Measurements from ENCODE around the gene PGP. TPM values are rescaled to one million over a fixed set of nuclear protein-coding genes. Genes with fewer than 3 reads are reported as not detected.
"Not testable (repeated sequence)": the region's sequence is repeated elsewhere in the genome, so short reads cannot be mapped to it uniquely, and the experiment has no call there.

PGP gene
- total RNA-seq (2014; rRNA removed; shearing (Covaris generic); ENCODE audit: low replicate concordance) = 31.7 and 43.8 TPM in 2 replicates

GRCh38 chr16:2214719-2214968 is at the start of gene PGP:
Gene PGP (minus strand): TSS chr16:2214840. CDS start chr16:2214777, 63 bp downstream.
- peak within 1 kb of the TSS; percentile 69 for H3K4me3 ChIP-seq
- no peaks in the 10 kb centered on the region for H3K27me3 ChIP-seq
- H3K36me3 ChIP-seq = peaks cover 31% of the 10 kb centered on the region
- no peaks in the 10 kb centered on the region for H3K9me3 ChIP-seq
- DNase-seq = no peak

GRCh38 chr16:2263026-2263425 is 48.4 kb upstream of the PGP start:
- not testable (repeated sequence) for DNase-seq
- H3K36me3 ChIP-seq = peaks cover 91% of the 10 kb centered on the region

GRCh38 chr16:2260250-2260649 is 45.6 kb upstream of the PGP start:
- H3K4me3 ChIP-seq = no peak overlapping the region
- H3K36me3 ChIP-seq = peaks cover 99% of the 10 kb centered on the region
- H3K9me3 ChIP-seq = no peaks in the 10 kb centered on the region
- no peak for DNase-seq
- no peaks in the 10 kb centered on the region for H3K27me3 ChIP-seq

More at GRCh38 chr16:2263026-2263425, 48.4 kb upstream of the PGP start:
- not testable (repeated sequence) for H3K4me3 ChIP-seq, H3K9me3 ChIP-seq, H3K27me3 ChIP-seq

- H3K9me3 ChIP-seq, DNase-seq, H3K27me3 ChIP-seq, H3K4me3 ChIP-seq: not testable (repeated sequence)
- peaks cover 99% of the 10 kb centered on the region for H3K36me3 ChIP-seq
Measured at GRCh38 chr16:2258530-2258929, 43.9 kb upstream of the PGP start.

- peaks cover 96% of the 10 kb centered on the region for H3K36me3 ChIP-seq
- no peak overlapping the region for H3K4me3 ChIP-seq
- no peaks in the 10 kb centered on the region for H3K27me3 ChIP-seq
- no peaks in the 10 kb centered on the region for H3K9me3 ChIP-seq
- DNase-seq = no peak
Measured at GRCh38 chr16:2257726-2258125, 43.1 kb upstream of the PGP start.

- H3K9me3 ChIP-seq = no peaks in the 10 kb centered on the region
- DNase-seq = no peak
- peaks cover 93% of the 10 kb centered on the region for H3K36me3 ChIP-seq
- no peaks in the 10 kb centered on the region for H3K27me3 ChIP-seq
- no peak overlapping the region for H3K4me3 ChIP-seq
Measured at GRCh38 chr16:2256531-2257140, 42.0 kb upstream of the PGP start.

- Histone ChIP-seq H3K27me3 (no peaks in the 10 kb centered on the region), H3K4me3 (no peak overlapping the region), H3K9me3 (no peaks in the 10 kb centered on the region), H3K36me3 (peaks cover 71% of the 10 kb centered on the region)
- no peak for DNase-seq
Measured at GRCh38 chr16:2253293-2253692, 38.7 kb upstream of the PGP start.

GRCh38 chr16:2252806-2253148 is 38.1 kb upstream of the PGP start:
- Histone ChIP-seq H3K36me3 (peaks cover 71% of the 10 kb centered on the region), H3K4me3 (no peak overlapping the region), H3K27me3 (no peaks in the 10 kb centered on the region), H3K9me3 (no peaks in the 10 kb centered on the region)
- DNase-seq = no peak

GRCh38 chr16:2251296-2252111 is 36.9 kb upstream of the PGP start, which contains the start of gene ECI1:
Gene ECI1 (minus strand): TSS chr16:2251587. CDS start chr16:2251566, 21 bp downstream.
- Histone ChIP-seq H3K4me3 (peak within 1 kb of the TSS; percentile 73), H3K27me3 (no peaks in the 10 kb centered on the region), H3K9me3 (no peaks in the 10 kb centered on the region)

GRCh38 chr16:2250652-2251295 is 36.1 kb upstream of the PGP start:
- H3K36me3 ChIP-seq = peaks cover 71% of the 10 kb centered on the region
- no peaks in the 10 kb centered on the region for H3K27me3 ChIP-seq
- peak overlapping the region; percentile 73 for H3K4me3 ChIP-seq
- H3K9me3 ChIP-seq = no peaks in the 10 kb centered on the region
- DNase-seq = peak; percentile 44

More at GRCh38 chr16:2251296-2252111, 36.9 kb upstream of the PGP start, which contains the start of gene ECI1:
- DNase-seq = peak; percentile 99
- H3K36me3 ChIP-seq = peaks cover 71% of the 10 kb centered on the region

GRCh38 chr16:2246301-2246885 is 31.8 kb upstream of the PGP start:
- Histone ChIP-seq H3K9me3 (no peaks in the 10 kb centered on the region), H3K4me3 (no peak overlapping the region), H3K27me3 (no peaks in the 10 kb centered on the region), H3K36me3 (peaks cover 72% of the 10 kb centered on the region)
- no peak for DNase-seq

GRCh38 chr16:2244926-2245795 is 30.5 kb upstream of the PGP start:
- H3K9me3 ChIP-seq = no peaks in the 10 kb centered on the region
- no peak for DNase-seq
- no peaks in the 10 kb centered on the region for H3K27me3 ChIP-seq
- peaks cover 77% of the 10 kb centered on the region for H3K36me3 ChIP-seq
- no peak overlapping the region for H3K4me3 ChIP-seq

GRCh38 chr16:2244301-2244700 is 29.7 kb upstream of the PGP start:
- Histone ChIP-seq H3K27me3 (no peaks in the 10 kb centered on the region), H3K9me3 (no peaks in the 10 kb centered on the region), H3K36me3 (peaks cover 81% of the 10 kb centered on the region), H3K4me3 (no peak overlapping the region)
- DNase-seq = no peak

GRCh38 chr16:2243781-2244180 is 29.1 kb upstream of the PGP start:
- H3K4me3 ChIP-seq = no peak overlapping the region
- no peaks in the 10 kb centered on the region for H3K27me3 ChIP-seq
- DNase-seq = no peak
- no peaks in the 10 kb centered on the region for H3K9me3 ChIP-seq
- peaks cover 77% of the 10 kb centered on the region for H3K36me3 ChIP-seq

- DNase-seq = no peak
- H3K4me3 ChIP-seq = no peak overlapping the region
- no peaks in the 10 kb centered on the region for H3K27me3 ChIP-seq
- H3K36me3 ChIP-seq = peaks cover 73% of the 10 kb centered on the region
- no peaks in the 10 kb centered on the region for H3K9me3 ChIP-seq
Measured at GRCh38 chr16:2243031-2243528, 28.4 kb upstream of the PGP start.

GRCh38 chr16:2242598-2242997 is 28.0 kb upstream of the PGP start:
- Histone ChIP-seq H3K9me3 (no peaks in the 10 kb centered on the region), H3K27me3 (no peaks in the 10 kb centered on the region), H3K36me3 (peaks cover 71% of the 10 kb centered on the region), H3K4me3 (no peak overlapping the region)
- DNase-seq = no peak

Data from MG63 (cell line).